HEK293 (cell line): ENCODE data around the gene PLCD3.
A peak's percentile ranks its signal among the peaks of the same experiment; 100 is the strongest.

Experiments
- CTCF ChIA-PET: fragments of 350-600 bp; formaldehyde crosslinking; extraction: SDS; loops from one replicate; lab custom pipeline; 2021; ENCODE audit warnings: antibody characterized with exemption; lab: Yijun Ruan, JAX
- POLR2A ChIA-PET: fragments of 300-600 bp; formaldehyde crosslinking; extraction: SDS; loops from one replicate; lab custom pipeline; 2020; ENCODE audit warnings: antibody characterized with exemption, inconsistent platforms; lab: Yijun Ruan, JAX
- H3K27ac ChIP-seq: fragments of 200-500 bp; sonication (Bioruptor generic); 2 replicates; pipeline ENCODE4 v1.5.1; 2014; ENCODE audit warnings: low read depth, low read length, control low read depth, inconsistent platforms; ENCODE audit errors: extremely low read depth
- H3K36me3 ChIP-seq, 2 experiments: fragments of 200-500 bp in 1 of 2; sonication (Bioruptor generic) in 1 of 2; 1 replicate in 1 of 2; 2 replicates in 1 of 2; pipeline ENCODE4 v1.5.1; 2014 to 2017; ENCODE audit warnings: inconsistent platforms in 2 of 2, low read length in 2 of 2; ENCODE audit not compliant: control insufficient read depth in 2 of 2, insufficient read depth in 1 of 2
- H3K4me1 ChIP-seq: fragments of 200-500 bp; sonication (Bioruptor generic); 2 replicates; pipeline ENCODE4 v1.5.1; 2014; ENCODE audit warnings: mild to moderate bottlenecking, low read length, inconsistent platforms; ENCODE audit not compliant: control insufficient read depth, insufficient read depth
- H3K4me3 ChIP-seq: 2 replicates; pipeline ENCODE4 v1.5.1; 2011; ENCODE audit warnings: low read depth, mild to moderate bottlenecking, control low read depth, low read length, moderate library complexity
- H3K9me3 ChIP-seq: fragments of 200-500 bp; sonication (Bioruptor generic); 2 replicates; pipeline ENCODE4 v1.5.1; 2014; ENCODE audit warnings: low read depth, low read length, inconsistent platforms; ENCODE audit not compliant: control insufficient read depth, insufficient read depth
- BCL11B ChIP-seq: fragments of 450-650 bp; formaldehyde crosslinking; IDR thresholded peaks from 2 replicates; pipeline ENCODE4 v1.5.1; 2016; ENCODE audit warnings: low read depth, missing biosample characterization, missing genetic modification characterization
- EGR2 ChIP-seq: fragments of 450-650 bp; formaldehyde crosslinking; IDR thresholded peaks from 2 replicates; pipeline ENCODE4 v1.5.1; 2016; ENCODE audit warnings: low read depth, missing biosample characterization, missing genetic modification characterization
- FEZF1 ChIP-seq: fragments of 450-650 bp; formaldehyde crosslinking; IDR thresholded peaks from 2 replicates; pipeline ENCODE4 v1.5.1; 2016; ENCODE audit warnings: missing biosample characterization, missing genetic modification characterization
- SCRT2 ChIP-seq: fragments of 450-650 bp; formaldehyde crosslinking; IDR thresholded peaks from 2 replicates; pipeline ENCODE4 v1.5.1; 2016; ENCODE audit warnings: missing biosample characterization, missing genetic modification characterization
- YY1 ChIP-seq: fragments of 450-650 bp; formaldehyde crosslinking; IDR thresholded peaks from 2 replicates; pipeline ENCODE4 v1.5.1; 2018; ENCODE audit warnings: missing biosample characterization, missing genetic modification characterization
- ZFHX2 ChIP-seq: fragments of 450-650 bp; formaldehyde crosslinking; conservative IDR thresholded peaks from 2 replicates; pipeline ENCODE4 v1.5.1; 2016; ENCODE audit warnings: missing biosample characterization, missing genetic modification characterization
- ZIC2 ChIP-seq: fragments of 450-650 bp; formaldehyde crosslinking; IDR thresholded peaks from 2 replicates; pipeline ENCODE4 v1.5.1; 2016; ENCODE audit warnings: missing biosample characterization, missing genetic modification characterization
- ZNF266 ChIP-seq: fragments of 450-650 bp; formaldehyde crosslinking; IDR thresholded peaks from 2 replicates; pipeline ENCODE4 v1.5.1; 2016; ENCODE audit warnings: missing biosample characterization, missing genetic modification characterization, low read depth
- ZNF350 ChIP-seq: fragments of 450-650 bp; formaldehyde crosslinking; IDR thresholded peaks from 2 replicates; pipeline ENCODE4 v1.5.0; 2017; ENCODE audit warnings: missing biosample characterization, mild to moderate bottlenecking, missing genetic modification characterization
- ZNF354C ChIP-seq: fragments of 450-650 bp; formaldehyde crosslinking; IDR thresholded peaks from 2 replicates; pipeline ENCODE4 v1.5.1; 2016; ENCODE audit warnings: missing biosample characterization, missing genetic modification characterization, low read depth, borderline replicate concordance
- ZNF366 ChIP-seq: fragments of 450-650 bp; formaldehyde crosslinking; conservative IDR thresholded peaks from 2 replicates; pipeline ENCODE4 v1.5.1; 2016; ENCODE audit warnings: missing biosample characterization, missing genetic modification characterization
- ZNF48 ChIP-seq: fragments of 450-650 bp; formaldehyde crosslinking; IDR thresholded peaks from 2 replicates; pipeline ENCODE4 v1.5.1; 2016; ENCODE audit warnings: missing biosample characterization, missing genetic modification characterization
- ZNF555 ChIP-seq: fragments of 450-650 bp; formaldehyde crosslinking; conservative IDR thresholded peaks from 2 replicates; pipeline ENCODE4 v1.5.1; 2017; ENCODE audit warnings: missing biosample characterization, mild to moderate bottlenecking, missing genetic modification characterization, inconsistent platforms
- ZNF629 ChIP-seq: fragments of 450-650 bp; formaldehyde crosslinking; IDR thresholded peaks from 2 replicates; pipeline ENCODE4 v1.5.1; 2017; ENCODE audit warnings: missing biosample characterization, missing genetic modification characterization
- ZNF660 ChIP-seq: fragments of 450-650 bp; IDR thresholded peaks from 2 replicates; pipeline ENCODE4 v1.5.1; 2018; ENCODE audit warnings: missing biosample characterization, mild to moderate bottlenecking, missing genetic modification characterization
- ZNF777 ChIP-seq: fragments of 450-650 bp; formaldehyde crosslinking; IDR thresholded peaks from 2 replicates; pipeline ENCODE4 v1.5.1; 2017; ENCODE audit warnings: missing biosample characterization, missing genetic modification characterization, borderline replicate concordance
- TF ChIP-seq, protein P1 (sequence below): fragments of 450-650 bp; formaldehyde crosslinking; IDR thresholded peaks from 2 replicates; pipeline ENCODE4 v1.5.1; 2016; ENCODE audit warnings: missing biosample characterization, missing genetic modification characterization
- TF ChIP-seq, protein P2 (sequence below): fragments of 450-650 bp; IDR thresholded peaks from 2 replicates; pipeline ENCODE4 v1.5.1; 2018; ENCODE audit warnings: missing biosample characterization, missing genetic modification characterization
- TF ChIP-seq, protein P3 (sequence below): fragments of 450-650 bp; formaldehyde crosslinking; IDR thresholded peaks from 2 replicates; pipeline ENCODE4 v1.5.1; 2017; ENCODE audit warnings: missing biosample characterization, missing genetic modification characterization
- TF ChIP-seq, protein P4 (sequence below): fragments of 450-650 bp; formaldehyde crosslinking; IDR thresholded peaks from 2 replicates; pipeline ENCODE4 v1.5.1; 2016; ENCODE audit warnings: missing biosample characterization, missing genetic modification characterization, borderline replicate concordance

The PLCD3 gene

DNA sequence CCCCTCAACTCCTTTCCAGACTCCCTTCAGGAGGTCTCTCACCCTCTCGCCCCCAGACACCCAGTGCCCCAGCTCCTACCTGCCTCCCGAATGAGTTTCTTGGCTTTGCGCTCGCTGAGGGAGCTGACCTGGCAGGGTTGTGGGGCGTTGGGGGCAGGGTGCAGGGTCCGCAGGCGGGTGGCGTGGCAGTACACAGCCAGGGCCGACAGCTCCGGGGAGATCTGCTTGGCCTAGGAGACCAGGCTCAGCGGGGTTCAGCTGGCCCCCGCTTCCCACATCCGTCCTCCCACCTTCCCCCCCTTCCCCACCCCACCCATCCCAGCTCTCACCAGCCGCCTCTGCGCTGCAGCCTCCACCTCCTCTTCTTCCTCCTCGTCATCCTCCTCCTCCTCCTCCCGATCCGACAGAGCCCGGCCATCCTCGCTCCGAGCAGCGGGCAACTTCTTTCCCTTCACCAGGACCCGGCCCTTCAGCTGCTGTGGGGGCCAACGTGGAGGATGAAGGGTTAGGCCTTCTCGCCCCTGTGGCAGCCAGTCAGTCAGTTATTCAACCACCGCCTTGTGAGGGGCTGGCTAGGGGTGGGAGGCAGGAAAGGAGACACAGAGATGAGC is 17.2 kb downstream of the PLCD3 start:
- ChIA-PET CTCF (interaction anchor here (0.6 to 1.2 kb wide), 7 partner anchors 9 to 37 kb away, joined by 3 to 7 read pairs (median 4); partner anchors contain the start of gene ACBD4), POLR2A (interaction anchor here (0.6 kb wide), 1 partner anchor 25 kb away, joined by 3 read pairs; no protein-coding TSS in a partner anchor)
- no peak overlapping the region for H3K27ac ChIP-seq

DNA sequence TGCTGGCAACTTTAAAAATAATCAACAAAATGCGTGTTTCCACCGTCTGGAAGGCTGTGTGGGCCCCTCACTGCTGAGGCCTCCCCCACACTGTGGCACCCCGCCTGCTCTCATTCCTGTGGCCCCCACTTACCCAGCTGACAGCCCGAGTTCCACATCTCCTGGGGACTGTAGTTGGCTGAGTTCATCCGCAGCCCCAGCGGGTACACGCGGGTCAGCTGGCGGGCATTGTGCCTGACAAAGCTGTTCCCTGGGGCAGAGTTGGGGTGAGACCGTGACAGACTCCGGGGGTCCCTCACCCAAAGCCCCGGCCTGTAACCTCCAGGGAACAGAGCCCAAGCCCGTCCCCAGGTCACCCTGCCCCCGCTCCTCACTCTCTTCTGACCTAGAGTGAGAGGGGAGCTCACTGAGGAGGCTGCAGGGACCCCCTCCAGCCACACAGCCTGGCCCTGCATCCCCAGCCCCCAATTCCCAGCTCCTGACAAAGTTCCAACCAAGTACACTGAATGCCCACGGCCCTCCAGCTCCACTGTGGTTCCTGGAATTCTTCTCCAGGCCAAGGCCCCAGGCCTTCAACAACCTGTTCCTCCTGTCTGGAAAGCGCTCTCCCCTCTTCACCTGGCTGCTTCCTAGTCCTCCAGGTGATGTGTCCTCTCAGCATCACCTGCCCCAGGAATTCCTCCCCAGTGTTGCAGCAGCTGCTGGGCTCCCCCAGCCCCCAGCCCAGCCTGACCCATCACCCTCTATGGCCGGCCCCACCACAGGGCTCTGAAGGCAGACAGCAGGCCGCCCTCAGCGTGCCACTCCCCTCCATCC is 18.0 kb downstream of the PLCD3 start:
- POLR2A ChIA-PET, result no interaction called here
- Histone ChIP-seq H3K27ac (no peak overlapping the region), H3K4me3 (no peak overlapping the region), H3K4me1 (no peaks in the 10 kb centered on the region), H3K9me3 (no peaks in the 10 kb centered on the region), H3K36me3 (peaks cover 0 to 54% of the 10 kb centered on the region in 2 experiments; a peak in 1 of 3 replicates)
- CTCF ChIA-PET, result interaction anchor here (0.6 to 1.2 kb wide), 4 partner anchors 11 to 194 kb away, joined by 3 to 7 read pairs (median 4); no protein-coding TSS in a partner anchor
- TF ChIP-seq, protein P1, sequence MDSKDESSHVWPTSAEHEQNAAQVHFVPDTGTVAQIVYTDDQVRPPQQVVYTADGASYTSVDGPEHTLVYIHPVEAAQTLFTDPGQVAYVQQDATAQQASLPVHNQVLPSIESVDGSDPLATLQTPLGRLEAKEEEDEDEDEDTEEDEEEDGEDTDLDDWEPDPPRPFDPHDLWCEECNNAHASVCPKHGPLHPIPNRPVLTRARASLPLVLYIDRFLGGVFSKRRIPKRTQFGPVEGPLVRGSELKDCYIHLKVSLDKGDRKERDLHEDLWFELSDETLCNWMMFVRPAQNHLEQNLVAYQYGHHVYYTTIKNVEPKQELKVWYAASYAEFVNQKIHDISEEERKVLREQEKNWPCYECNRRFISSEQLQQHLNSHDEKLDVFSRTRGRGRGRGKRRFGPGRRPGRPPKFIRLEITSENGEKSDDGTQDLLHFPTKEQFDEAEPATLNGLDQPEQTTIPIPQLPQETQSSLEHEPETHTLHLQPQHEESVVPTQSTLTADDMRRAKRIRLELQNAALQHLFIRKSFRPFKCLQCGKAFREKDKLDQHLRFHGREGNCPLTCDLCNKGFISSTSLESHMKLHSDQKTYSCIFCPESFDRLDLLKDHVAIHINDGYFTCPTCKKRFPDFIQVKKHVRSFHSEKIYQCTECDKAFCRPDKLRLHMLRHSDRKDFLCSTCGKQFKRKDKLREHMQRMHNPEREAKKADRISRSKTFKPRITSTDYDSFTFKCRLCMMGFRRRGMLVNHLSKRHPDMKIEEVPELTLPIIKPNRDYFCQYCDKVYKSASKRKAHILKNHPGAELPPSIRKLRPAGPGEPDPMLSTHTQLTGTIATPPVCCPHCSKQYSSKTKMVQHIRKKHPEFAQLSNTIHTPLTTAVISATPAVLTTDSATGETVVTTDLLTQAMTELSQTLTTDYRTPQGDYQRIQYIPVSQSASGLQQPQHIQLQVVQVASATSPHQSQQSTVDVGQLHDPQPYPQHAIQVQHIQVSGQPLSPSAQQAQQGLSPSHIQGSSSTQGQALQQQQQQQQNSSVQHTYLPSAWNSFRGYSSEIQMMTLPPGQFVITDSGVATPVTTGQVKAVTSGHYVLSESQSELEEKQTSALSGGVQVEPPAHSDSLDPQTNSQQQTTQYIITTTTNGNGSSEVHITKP (tag by site-specific recombination), result no peak
- TF ChIP-seq ZIC2 (tag by site-specific recombination) (peak; percentile 19; the same call in 1 of the 2 replicates), SCRT2 (peak; percentile 47; the same call in 1 of the 2 replicates)

More for the DNA sequence above, 17.2 kb downstream of the PLCD3 start:
- no peaks in the 10 kb centered on the region for H3K4me1 ChIP-seq
- H3K9me3 ChIP-seq, result no peaks in the 10 kb centered on the region
- no peak for TF ChIP-seq ZNF48 (tag by site-specific recombination)
- TF ChIP-seq, protein P2, sequence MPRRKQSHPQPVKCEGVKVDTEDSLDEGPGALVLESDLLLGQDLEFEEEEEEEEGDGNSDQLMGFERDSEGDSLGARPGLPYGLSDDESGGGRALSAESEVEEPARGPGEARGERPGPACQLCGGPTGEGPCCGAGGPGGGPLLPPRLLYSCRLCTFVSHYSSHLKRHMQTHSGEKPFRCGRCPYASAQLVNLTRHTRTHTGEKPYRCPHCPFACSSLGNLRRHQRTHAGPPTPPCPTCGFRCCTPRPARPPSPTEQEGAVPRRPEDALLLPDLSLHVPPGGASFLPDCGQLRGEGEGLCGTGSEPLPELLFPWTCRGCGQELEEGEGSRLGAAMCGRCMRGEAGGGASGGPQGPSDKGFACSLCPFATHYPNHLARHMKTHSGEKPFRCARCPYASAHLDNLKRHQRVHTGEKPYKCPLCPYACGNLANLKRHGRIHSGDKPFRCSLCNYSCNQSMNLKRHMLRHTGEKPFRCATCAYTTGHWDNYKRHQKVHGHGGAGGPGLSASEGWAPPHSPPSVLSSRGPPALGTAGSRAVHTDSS (tag by site-specific recombination), result peak; percentile 74
- TF ChIP-seq YY1 (tag by site-specific recombination), result no peak
- peak; percentile 54; the same call in 1 of the 2 replicates for TF ChIP-seq EGR2
- peak; percentile 34; the same call in 1 of the 2 replicates for TF ChIP-seq ZFHX2 (tag by site-specific recombination)
- TF ChIP-seq ZNF366 (tag by site-specific recombination), result no peak
- TF ChIP-seq BCL11B (tag by site-specific recombination), result no peak
- no peak for TF ChIP-seq ZNF354C
- no peak for TF ChIP-seq ZNF777 (tag by site-specific recombination)
- TF ChIP-seq, all 188 proteins: peak for 3
- no peak overlapping the region for H3K4me3 ChIP-seq
- peaks cover 0 to 60% of the 10 kb centered on the region in 2 experiments; a peak in 1 of 3 replicates for H3K36me3 ChIP-seq

DNA sequence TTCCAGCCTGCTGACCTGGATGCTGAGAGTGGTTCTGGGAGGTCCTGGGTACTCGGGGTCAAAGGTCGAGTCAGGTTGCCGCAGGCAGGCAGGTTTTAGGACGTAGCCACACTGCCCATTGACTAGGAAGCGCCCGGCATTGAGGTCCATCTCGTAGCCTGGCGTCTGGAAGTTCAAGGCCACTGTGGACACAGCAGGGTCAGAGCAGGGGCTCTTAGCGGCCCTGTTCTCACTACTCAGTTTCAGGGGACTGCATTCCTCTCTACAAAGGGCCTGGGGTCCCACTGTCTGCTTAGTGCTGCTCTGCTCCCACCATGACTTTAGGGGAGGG is 18.9 kb downstream of the PLCD3 start:
- no peaks in the 10 kb centered on the region for H3K4me1 ChIP-seq
- CTCF ChIA-PET, result interaction anchor here (0.9 kb wide), 1 partner anchor 193 kb away, joined by 3 read pairs; no protein-coding TSS in a partner anchor
- POLR2A ChIA-PET, result no interaction called here
- TF ChIP-seq ZNF660 (tag by site-specific recombination) (no peak), ZNF350 (tag by site-specific recombination) (no peak), FEZF1 (tag by site-specific recombination) (no peak), ZNF266 (tag by site-specific recombination) (no peak), BCL11B (tag by site-specific recombination) (0 out of 2 replicates have a peak, but pooled peaks have one; percentile 38), ZNF555 (tag by site-specific recombination) (no peak), ZNF629 (tag by site-specific recombination) (no peak)
- TF ChIP-seq, protein P3, sequence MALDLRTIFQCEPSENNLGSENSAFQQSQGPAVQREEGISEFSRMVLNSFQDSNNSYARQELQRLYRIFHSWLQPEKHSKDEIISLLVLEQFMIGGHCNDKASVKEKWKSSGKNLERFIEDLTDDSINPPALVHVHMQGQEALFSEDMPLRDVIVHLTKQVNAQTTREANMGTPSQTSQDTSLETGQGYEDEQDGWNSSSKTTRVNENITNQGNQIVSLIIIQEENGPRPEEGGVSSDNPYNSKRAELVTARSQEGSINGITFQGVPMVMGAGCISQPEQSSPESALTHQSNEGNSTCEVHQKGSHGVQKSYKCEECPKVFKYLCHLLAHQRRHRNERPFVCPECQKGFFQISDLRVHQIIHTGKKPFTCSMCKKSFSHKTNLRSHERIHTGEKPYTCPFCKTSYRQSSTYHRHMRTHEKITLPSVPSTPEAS (tag by site-specific recombination), result no peak
- TF ChIP-seq, protein P4, sequence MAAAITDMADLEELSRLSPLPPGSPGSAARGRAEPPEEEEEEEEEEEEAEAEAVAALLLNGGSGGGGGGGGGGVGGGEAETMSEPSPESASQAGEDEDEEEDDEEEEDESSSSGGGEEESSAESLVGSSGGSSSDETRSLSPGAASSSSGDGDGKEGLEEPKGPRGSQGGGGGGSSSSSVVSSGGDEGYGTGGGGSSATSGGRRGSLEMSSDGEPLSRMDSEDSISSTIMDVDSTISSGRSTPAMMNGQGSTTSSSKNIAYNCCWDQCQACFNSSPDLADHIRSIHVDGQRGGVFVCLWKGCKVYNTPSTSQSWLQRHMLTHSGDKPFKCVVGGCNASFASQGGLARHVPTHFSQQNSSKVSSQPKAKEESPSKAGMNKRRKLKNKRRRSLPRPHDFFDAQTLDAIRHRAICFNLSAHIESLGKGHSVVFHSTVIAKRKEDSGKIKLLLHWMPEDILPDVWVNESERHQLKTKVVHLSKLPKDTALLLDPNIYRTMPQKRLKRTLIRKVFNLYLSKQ (tag by site-specific recombination), result no peak
- no peaks in the 10 kb centered on the region for H3K9me3 ChIP-seq
- H3K27ac ChIP-seq, result no peak overlapping the region
- H3K36me3 ChIP-seq, result peaks cover 0 to 55% of the 10 kb centered on the region in 2 experiments; a peak in 1 of 3 replicates
- no peak overlapping the region for H3K4me3 ChIP-seq
